Endothelial cell of umbilical vein (primary cell): Measurements from ENCODE around the gene GRIN2D.

Source experiments
- CTCF ChIP-seq, 2 donors: IDR thresholded peaks; 1 replicate in 1 of 2; 2 replicates in 1 of 2; pipeline ENCODE4 v1.5.1; 2011; ENCODE audit warnings: low read length in 2 of 2, mild to moderate bottlenecking in 2 of 2, moderate library complexity in 2 of 2, control low read depth in 1 of 2, inconsistent platforms in 1 of 2, low read depth in 1 of 2; ENCODE audit not compliant: insufficient read depth in 1 of 2; ENCODE audit errors: extremely low read depth in 1 of 2
- POLR2AphosphoS5 ChIP-seq: IDR thresholded peaks from 2 replicates; pipeline ENCODE4 v1.6.1; 2012; ENCODE audit warnings: low read depth, mild to moderate bottlenecking, control low read depth, low read length, moderate library complexity; ENCODE audit not compliant: insufficient read depth

GRCh38 chr19:48405010-48405659 is 11.7 kb downstream of the GRIN2D start:
- TF ChIP-seq POLR2AphosphoS5 (no peak), CTCF (IDR thresholded peaks at IDR 0.05; ENCODE audit: extremely low read depth in 1 of 2, insufficient read depth in 1 of 2, low read depth in 1 of 2, low read length in 2 of 2) (no peak)
